HepG2 (cell line): ENCODE measurements around the gene GSC2. TPM values are rescaled to one million over a fixed set of nuclear protein-coding genes. Genes with fewer than 3 reads are reported as not detected.

ENCODE experiments used
- ATAC-seq: fragments of 200-7000 bp; cut with Tn5 transposase; 3 replicates; pipeline ENCODE4 v1.9.1; 2020; ENCODE audit warnings: mild to moderate bottlenecking, moderate library complexity
- BruUV-seq: library from RNA; stranded (reverse); fragments of 400-500 nt; replicated peaks from 2 replicates; lab custom pipeline; 2021; lab: Mats Ljungman, UMichigan
- CTCF ChIA-PET: fragments of 300-600 bp; formaldehyde crosslinking; extraction: SDS; loops from one replicate; lab custom pipeline; 2021; ENCODE audit warnings: low total read pairs, inconsistent platforms, low intra/inter-chr PET ratio; lab: Yijun Ruan, JAX
- POLR2A ChIA-PET: fragments of 350-600 bp; sonication (Branson Sonifier 250); formaldehyde crosslinking; loops from one replicate; lab custom pipeline; 2020; ENCODE audit warnings: antibody characterized with exemption, inconsistent platforms; lab: Yijun Ruan, JAX
- DNase-seq: peaks from one replicate; pipeline ENCODE4 v3.0.0-alpha.2; 2015; ENCODE audit warnings: low spot score
- FAIRE-seq: peaks from 3 replicates; lab custom pipeline; 2011; peaks lifted over from hg19 to GRCh38; lab: Jason Lieb, UNC
- H2AFZ ChIP-seq: one replicate; pipeline ENCODE4 v1.6.1; 2011; ENCODE audit warnings: low read length, inconsistent platforms
- H3K27ac ChIP-seq: fragments of 300-600 bp; 3 replicates; pipeline ENCODE4 v1.8.0; 2011; ENCODE audit warnings: mixed run types, mild to moderate bottlenecking, mixed read lengths, low read length, inconsistent platforms; ENCODE audit not compliant: insufficient read depth; ENCODE audit errors: extremely low read length
- H3K27me3 ChIP-seq, 2 experiments: fragments of 200-600 bp in 1 of 2; 2 replicates in 1 of 2; 3 replicates in 1 of 2; pipeline versions ENCODE4 v1.6.0 to v1.8.0; 2011; ENCODE audit warnings: low read length in 2 of 2, mild to moderate bottlenecking in 2 of 2, moderate library complexity in 2 of 2, inconsistent platforms in 1 of 2; ENCODE audit not compliant: insufficient read depth in 2 of 2, control insufficient read depth in 1 of 2
- H3K36me3 ChIP-seq, 2 experiments: fragments of 200-600 bp in 1 of 2; replicated peaks in 1 of 2; 2 replicates in 1 of 2; 3 replicates in 1 of 2; pipeline versions ENCODE4 v1.5.1 to v1.8.0; 2011; ENCODE audit warnings: low read length in 2 of 2, inconsistent platforms in 1 of 2; ENCODE audit not compliant: insufficient read depth in 2 of 2, control insufficient read depth in 1 of 2
- H3K4me1 ChIP-seq: 2 replicates; pipeline ENCODE4 v1.5.1; 2012; ENCODE audit warnings: low read length, inconsistent platforms; ENCODE audit not compliant: insufficient read depth
- H3K4me2 ChIP-seq: 2 replicates; pipeline ENCODE4 v1.6.0; 2011; ENCODE audit warnings: low read depth, low read length, inconsistent platforms
- H3K4me3 ChIP-seq, 3 experiments: fragments of 200-600 bp in 1 of 3; sonication (generic), shearing (Covaris generic) in 1 of 3; replicated peaks in 1 of 3; 2 replicates each; pipeline ENCODE4 v1.5.1; 2011 to 2016; ENCODE audit warnings: low read length in 3 of 3, inconsistent platforms in 2 of 3, low read depth in 2 of 3, mild to moderate bottlenecking in 2 of 3, control low read depth in 1 of 3, mixed read lengths in 1 of 3; ENCODE audit not compliant: insufficient read depth in 1 of 3
- H3K79me2 ChIP-seq: one replicate; pipeline ENCODE4 v1.6.1; 2011; ENCODE audit warnings: low read length, inconsistent platforms; ENCODE audit not compliant: insufficient read depth
- H3K9ac ChIP-seq: 2 replicates; pipeline ENCODE4 v1.6.0; 2011; ENCODE audit warnings: mild to moderate bottlenecking, low read depth, low read length, inconsistent platforms; ENCODE audit not compliant: insufficient read depth
- H3K9me3 ChIP-seq: 2 replicates; pipeline ENCODE4 v1.5.1; 2012; ENCODE audit warnings: mild to moderate bottlenecking, low read length
- H4K20me1 ChIP-seq: 2 replicates; pipeline ENCODE4 v1.6.0; 2011; ENCODE audit warnings: inconsistent platforms, mild to moderate bottlenecking, low read length, moderate library complexity; ENCODE audit not compliant: insufficient read depth
- ATF2 ChIP-seq: sonication (generic); formaldehyde crosslinking; IDR thresholded peaks from 2 replicates; pipeline ENCODE4 v1.4.0; 2020; ENCODE audit warnings: missing genetic modification reagents
- CEBPZ ChIP-seq: IDR thresholded peaks from 2 replicates; pipeline ENCODE4 v1.6.1; 2012; ENCODE audit warnings: low read length, improper control_type of control experiment
- CENPT ChIP-seq: sonication (generic); formaldehyde crosslinking; IDR thresholded peaks from 2 replicates; pipeline ENCODE4 v1.8.0; 2022; ENCODE audit warnings: low read depth, mild to moderate bottlenecking, moderate library complexity, missing genetic modification reagents
- CSRNP1 ChIP-seq: sonication (generic); formaldehyde crosslinking; IDR thresholded peaks from 2 replicates; pipeline ENCODE4 v1.8.1; 2023; ENCODE audit warnings: mild to moderate bottlenecking, missing genetic modification reagents
- ZBTB10 ChIP-seq: sonication (generic); formaldehyde crosslinking; IDR thresholded peaks from 2 replicates; pipeline ENCODE4 v1.4.0; 2020; ENCODE audit warnings: missing genetic modification reagents, borderline replicate concordance
- ZNF121 ChIP-seq: sonication (generic); formaldehyde crosslinking; IDR thresholded peaks from 2 replicates; pipeline ENCODE4 v1.5.0; 2020; ENCODE audit warnings: mild to moderate bottlenecking, missing genetic modification reagents
- ZNF577 ChIP-seq: sonication (generic); formaldehyde crosslinking; IDR thresholded peaks from 2 replicates; pipeline ENCODE4 v1.4.0; 2020; ENCODE audit warnings: mild to moderate bottlenecking, low read depth, missing genetic modification reagents, borderline replicate concordance
- WGBS: methylation state at CpG from one replicate; pipeline ENCODE4 v1.1.6; 2017; ENCODE audit warnings: low lambda C conversion rate; 5-methylcytosine and 5-hydroxymethylcytosine counted together
- in situ Hi-C: cut with HindIII; loops from 2 replicates; pipeline ENCODE4 v1.10.0; 2017; ENCODE audit warnings: low pct_unique_long_range_greater_than_20kb; ENCODE audit not compliant: extremely low pct_ligation_motif_present
- intact Hi-C: fragments of 100-400 bp; cut with micrococcal nuclease; formaldehyde crosslinking; loops from one replicate; pipeline ENCODE4 v1.10.0; 2022; ENCODE audit not compliant: unreplicated experiment
- polyA plus RNA-seq, 8 experiments: library from polyadenylated mRNA; depleted of rRNA in 3 of 8; stranded (reverse) in 7 of 8; unstranded in 1 of 8; fragments of >200 nt; fragmentation: Illumina TruSeq in 4 of 8; extraction: Trizol in 4 of 8; gene quantifications; 2 replicates each; pipeline versions ENCODE4 v1.2.1 to v1.2.3, GENCODE V29; 2011 to 2016; ENCODE audit warnings: low read depth in 4 of 8, missing spikeins in 1 of 8, mixed read lengths in 1 of 8; ENCODE audit not compliant: insufficient read depth in 1 of 8
- total RNA-seq, 5 experiments: library from RNA; depleted of rRNA; stranded (reverse); fragments of >200 nt; fragmentation: Illumina TruSeq; extraction: Trizol; gene quantifications; 2 replicates each; pipeline ENCODE4 v1.2.3, GENCODE V29; 2016; ENCODE audit warnings: low read depth in 1 of 5

The GSC2 gene
- total and polyA plus RNA-seq, 2 of the 13 experiments (the other 11 are each of a cell fraction or from before 2014, with no cell fraction given), result not detected

GRCh38 chr22:19137384-19138216, 12.5 kb downstream of the GSC2 start:
- BruUV-seq, result no TSS peak
- intact Hi-C loops (no loop called here), in situ Hi-C loops (no loop called here)
- ChIA-PET CTCF (no interaction called here), POLR2A (no interaction called here)
- Histone ChIP-seq H3K27ac (no peak overlapping the region), H3K27me3 (no peaks in the 10 kb centered on the region), H3K9ac (no peak overlapping the region), H2AFZ (no peak overlapping the region), H3K36me3 (peaks cover 24 to 78% of the 10 kb centered on the region in 2 experiments; a peak in 4 of 5 replicates), H4K20me1 (no peaks in the 10 kb centered on the region), H3K4me3 (no peak overlapping the region), H3K4me2 (no peak overlapping the region), H3K9me3 (no peaks in the 10 kb centered on the region), H3K79me2 (no peaks in the 10 kb centered on the region), H3K4me1 (no peaks in the 10 kb centered on the region)
- 100% methylated on average over 6 of the region's 11 CpGs for WGBS
- FAIRE-seq, result no peak
- no peak for ATAC-seq
- DNase-seq, result no peak
- TF ChIP-seq CENPT (CRISPR knock-in tag) (no peak), CEBPZ (no peak), ZBTB10 (CRISPR knock-in tag) (no peak), ZNF577 (CRISPR knock-in tag) (no peak), ZNF121 (CRISPR knock-in tag) (no peak), CSRNP1 (CRISPR knock-in tag) (no peak), ATF2 (CRISPR knock-in tag) (no peak)
